Measurements from ENCODE around the gene PTPRN2.

DNA sequence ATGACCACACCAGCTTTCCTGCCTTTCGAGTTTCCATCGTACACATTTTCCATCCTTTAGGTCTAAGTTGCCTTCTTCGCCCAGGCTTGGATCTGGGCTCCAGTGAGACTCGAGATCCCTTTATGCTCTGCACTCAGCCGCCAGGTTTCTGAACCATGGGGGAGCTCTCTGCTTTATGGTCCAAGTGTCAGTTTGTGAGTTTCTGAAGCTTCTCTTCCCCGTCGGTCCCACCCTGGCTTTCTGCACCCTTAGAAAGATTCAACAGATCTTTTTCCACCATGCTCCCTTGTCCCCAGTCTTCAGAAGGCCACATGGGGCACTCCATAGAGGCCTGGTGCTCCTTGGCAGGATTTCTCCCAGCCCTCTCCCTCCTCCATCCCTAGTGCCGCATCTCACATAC lies 402.0 kb downstream of the PTPRN2 start:
- TF ChIP-seq, protein P1, sequence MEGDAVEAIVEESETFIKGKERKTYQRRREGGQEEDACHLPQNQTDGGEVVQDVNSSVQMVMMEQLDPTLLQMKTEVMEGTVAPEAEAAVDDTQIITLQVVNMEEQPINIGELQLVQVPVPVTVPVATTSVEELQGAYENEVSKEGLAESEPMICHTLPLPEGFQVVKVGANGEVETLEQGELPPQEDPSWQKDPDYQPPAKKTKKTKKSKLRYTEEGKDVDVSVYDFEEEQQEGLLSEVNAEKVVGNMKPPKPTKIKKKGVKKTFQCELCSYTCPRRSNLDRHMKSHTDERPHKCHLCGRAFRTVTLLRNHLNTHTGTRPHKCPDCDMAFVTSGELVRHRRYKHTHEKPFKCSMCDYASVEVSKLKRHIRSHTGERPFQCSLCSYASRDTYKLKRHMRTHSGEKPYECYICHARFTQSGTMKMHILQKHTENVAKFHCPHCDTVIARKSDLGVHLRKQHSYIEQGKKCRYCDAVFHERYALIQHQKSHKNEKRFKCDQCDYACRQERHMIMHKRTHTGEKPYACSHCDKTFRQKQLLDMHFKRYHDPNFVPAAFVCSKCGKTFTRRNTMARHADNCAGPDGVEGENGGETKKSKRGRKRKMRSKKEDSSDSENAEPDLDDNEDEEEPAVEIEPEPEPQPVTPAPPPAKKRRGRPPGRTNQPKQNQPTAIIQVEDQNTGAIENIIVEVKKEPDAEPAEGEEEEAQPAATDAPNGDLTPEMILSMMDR (conservative IDR thresholded peaks at IDR 0.05 in 1 of 2, IDR thresholded peaks at IDR 0.05 in 1 of 2; ENCODE audit: low read depth in 1 of 2, low read length in 2 of 2), result no peak
- no peak for TF ChIP-seq EZH2 (IDR thresholded peaks at IDR 0.05; ENCODE audit: low read length, missing control alignments)

All from fibroblast of lung (primary cell).